ENCODE measurements around the gene HNRNPUL1.
A peak's percentile ranks its signal among the peaks of the same experiment; 100 is the strongest.
"Not testable (repeated sequence)": the region's sequence is repeated elsewhere in the genome, so short reads cannot be mapped to it uniquely, and the experiment has no call there.

The HNRNPUL1 gene

DNA sequence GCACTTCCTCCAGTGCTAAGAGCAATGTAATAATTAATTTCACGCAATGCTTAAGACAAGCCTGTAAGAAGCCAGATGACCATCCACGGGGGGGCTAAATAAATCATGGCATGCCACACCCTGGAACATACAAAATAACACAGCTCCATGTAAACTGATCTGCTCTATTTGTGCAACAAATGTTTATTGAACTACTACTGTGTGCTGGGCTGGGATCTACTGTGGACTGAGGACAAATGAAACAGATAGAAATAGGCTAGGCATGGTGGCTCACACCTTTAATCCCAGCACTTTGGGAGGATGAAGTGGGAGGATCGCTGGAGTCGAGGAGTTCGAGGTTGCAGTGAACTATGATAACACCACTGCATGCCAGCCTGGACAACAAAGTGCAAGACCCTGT is 68.3 kb downstream of the HNRNPUL1 start:
- H3K4me3 ChIP-seq (ENCODE audit: low read depth, low read length): no peak overlapping the region
- TF ChIP-seq, protein P1, sequence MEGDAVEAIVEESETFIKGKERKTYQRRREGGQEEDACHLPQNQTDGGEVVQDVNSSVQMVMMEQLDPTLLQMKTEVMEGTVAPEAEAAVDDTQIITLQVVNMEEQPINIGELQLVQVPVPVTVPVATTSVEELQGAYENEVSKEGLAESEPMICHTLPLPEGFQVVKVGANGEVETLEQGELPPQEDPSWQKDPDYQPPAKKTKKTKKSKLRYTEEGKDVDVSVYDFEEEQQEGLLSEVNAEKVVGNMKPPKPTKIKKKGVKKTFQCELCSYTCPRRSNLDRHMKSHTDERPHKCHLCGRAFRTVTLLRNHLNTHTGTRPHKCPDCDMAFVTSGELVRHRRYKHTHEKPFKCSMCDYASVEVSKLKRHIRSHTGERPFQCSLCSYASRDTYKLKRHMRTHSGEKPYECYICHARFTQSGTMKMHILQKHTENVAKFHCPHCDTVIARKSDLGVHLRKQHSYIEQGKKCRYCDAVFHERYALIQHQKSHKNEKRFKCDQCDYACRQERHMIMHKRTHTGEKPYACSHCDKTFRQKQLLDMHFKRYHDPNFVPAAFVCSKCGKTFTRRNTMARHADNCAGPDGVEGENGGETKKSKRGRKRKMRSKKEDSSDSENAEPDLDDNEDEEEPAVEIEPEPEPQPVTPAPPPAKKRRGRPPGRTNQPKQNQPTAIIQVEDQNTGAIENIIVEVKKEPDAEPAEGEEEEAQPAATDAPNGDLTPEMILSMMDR (conservative IDR thresholded peaks at IDR 0.05; ENCODE audit: low read depth, low read length): no peak
- DNase-seq (ENCODE audit: low read depth): no peak

DNA sequence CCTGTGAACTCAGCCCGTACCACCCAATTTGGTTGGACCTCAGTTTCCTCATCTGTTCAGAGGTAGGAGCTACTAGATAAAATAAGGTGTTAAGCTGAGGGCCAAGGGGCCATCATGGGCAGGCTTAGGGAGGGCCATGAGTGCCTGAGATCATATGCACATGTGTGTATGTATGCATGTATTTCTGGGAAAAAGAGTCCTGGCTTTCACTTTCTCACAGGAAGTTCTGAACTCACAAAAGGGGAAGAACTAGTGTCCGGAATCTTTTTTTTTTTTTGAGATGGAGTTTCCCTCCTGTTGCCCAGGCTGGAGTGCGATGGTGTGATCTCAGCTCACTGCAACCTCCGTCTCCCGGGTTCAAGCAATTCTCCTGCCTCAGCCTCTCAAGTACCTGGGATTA is 70.6 kb downstream of the HNRNPUL1 start:
- DNase-seq (ENCODE audit: low read depth): no peak
- H3K4me3 ChIP-seq (ENCODE audit: low read depth, low read length): no peak overlapping the region
- TF ChIP-seq, protein P1 (conservative IDR thresholded peaks at IDR 0.05; ENCODE audit: low read depth, low read length): no peak

DNA sequence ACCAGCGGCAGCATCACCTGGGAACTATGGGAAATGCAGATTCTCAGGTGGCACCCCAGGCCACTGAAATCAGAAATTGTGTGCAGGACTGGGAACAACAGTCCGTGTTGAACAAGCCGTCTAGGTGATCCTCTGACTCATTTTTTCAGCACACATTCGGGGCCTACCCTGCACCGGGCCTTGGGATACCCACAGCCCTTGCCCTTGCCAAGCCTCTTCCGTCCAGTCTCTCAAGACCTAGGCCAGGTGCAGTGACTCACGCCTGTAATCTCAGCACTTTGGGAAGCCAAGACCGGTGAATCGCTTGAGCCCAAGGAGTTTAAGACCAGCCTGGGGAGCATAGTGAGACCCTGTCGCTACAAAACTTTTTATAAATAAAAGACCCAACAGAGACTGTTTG is 71.3 kb downstream of the HNRNPUL1 start:
- H3K4me3 ChIP-seq (ENCODE audit: low read depth, low read length): no peak overlapping the region
- TF ChIP-seq, protein P1 (conservative IDR thresholded peaks at IDR 0.05; ENCODE audit: low read depth, low read length): no peak
- no peak for DNase-seq (ENCODE audit: low read depth)

DNA sequence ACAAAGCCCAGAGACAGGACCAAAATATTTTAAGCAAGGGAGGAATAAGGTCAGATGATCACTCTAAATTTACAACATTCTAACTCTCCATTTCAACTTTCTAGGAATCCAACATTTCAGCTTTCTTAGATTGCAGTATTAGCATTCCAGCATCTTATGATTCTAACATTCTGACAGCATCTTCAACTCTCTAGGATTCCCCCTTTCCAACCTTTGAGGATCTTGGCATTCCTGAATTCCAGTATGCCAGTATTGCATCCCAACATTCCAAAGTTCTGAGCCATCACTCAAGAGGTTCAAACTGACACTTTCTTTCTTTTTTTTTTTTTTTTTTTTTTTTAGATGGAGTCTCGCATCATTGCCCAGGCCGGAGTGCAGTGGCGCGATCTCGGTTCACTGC is 75.8 kb downstream of the HNRNPUL1 start:
- no peak for DNase-seq (ENCODE audit: low read depth)
- H3K4me3 ChIP-seq (ENCODE audit: low read depth, low read length): no peak overlapping the region
- TF ChIP-seq, protein P1 (conservative IDR thresholded peaks at IDR 0.05; ENCODE audit: low read depth, low read length): no peak

DNA sequence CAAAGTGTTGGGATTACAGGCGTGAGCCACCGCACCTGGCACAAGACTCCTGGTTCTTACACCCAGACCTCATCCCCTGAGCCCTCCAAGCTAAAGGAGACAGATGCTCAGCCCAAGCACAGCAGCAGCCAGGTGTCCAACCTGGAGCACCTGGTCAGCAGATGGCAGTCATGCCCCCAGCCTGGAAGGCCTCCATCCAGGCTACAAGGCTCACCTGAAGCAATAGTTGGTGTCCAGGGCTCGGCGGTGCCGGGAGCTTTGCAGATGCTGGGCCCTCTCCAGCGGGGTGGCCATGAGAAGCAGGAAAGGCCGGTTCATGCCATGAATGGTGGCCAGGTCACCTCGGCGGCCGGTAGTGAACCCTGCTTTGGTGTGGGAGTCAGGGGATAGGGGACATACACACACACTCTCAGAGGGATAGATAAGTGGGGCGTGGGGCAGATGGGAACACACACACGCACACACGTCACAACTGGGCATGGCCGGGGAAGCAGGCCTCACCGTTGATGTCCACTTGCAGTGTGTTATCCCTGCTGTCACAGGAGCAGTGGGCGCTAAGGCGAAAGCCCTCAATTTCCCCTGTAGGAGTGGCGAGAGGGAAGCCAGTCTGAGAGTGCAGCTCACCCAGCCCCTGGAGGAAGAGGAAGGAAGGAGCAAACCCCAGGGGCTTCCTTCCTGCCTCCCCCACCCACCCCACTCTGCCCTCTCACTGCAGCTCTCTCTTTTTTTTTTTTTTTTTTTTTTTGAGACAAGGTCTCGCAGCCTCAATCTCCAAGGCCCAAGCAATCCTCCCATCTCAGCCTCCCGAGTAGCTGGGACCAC is 77.7 kb downstream of the HNRNPUL1 start:
- TF ChIP-seq, protein P1 (conservative IDR thresholded peaks at IDR 0.05; ENCODE audit: low read depth, low read length): no peak
- no peak overlapping the region for H3K4me3 ChIP-seq (ENCODE audit: low read depth, low read length)
- no peak for DNase-seq (ENCODE audit: low read depth)

DNA sequence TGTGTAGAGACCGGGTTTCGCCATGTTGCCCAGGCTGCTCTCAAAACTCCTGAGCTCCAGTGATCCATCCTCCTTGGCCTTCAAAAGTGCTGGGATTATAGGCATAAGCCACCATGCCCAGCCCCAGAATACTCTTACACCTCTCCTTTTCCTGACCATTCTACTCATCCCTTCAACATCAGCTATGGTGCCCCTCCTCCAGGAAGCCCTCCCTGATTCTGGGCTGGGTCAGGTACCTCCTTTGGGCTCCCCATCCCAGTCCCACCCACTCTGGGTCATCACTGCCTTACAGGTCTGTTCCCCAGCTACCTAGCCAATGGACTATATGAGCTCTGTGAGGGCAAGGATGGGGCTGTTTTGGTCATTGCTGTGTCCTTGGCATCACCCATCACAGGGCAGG is 80.0 kb downstream of the HNRNPUL1 start:
- no peak overlapping the region for H3K4me3 ChIP-seq (ENCODE audit: low read depth, low read length)
- TF ChIP-seq, protein P1 (conservative IDR thresholded peaks at IDR 0.05; ENCODE audit: low read depth, low read length): no peak
- DNase-seq (ENCODE audit: low read depth): no peak

DNA sequence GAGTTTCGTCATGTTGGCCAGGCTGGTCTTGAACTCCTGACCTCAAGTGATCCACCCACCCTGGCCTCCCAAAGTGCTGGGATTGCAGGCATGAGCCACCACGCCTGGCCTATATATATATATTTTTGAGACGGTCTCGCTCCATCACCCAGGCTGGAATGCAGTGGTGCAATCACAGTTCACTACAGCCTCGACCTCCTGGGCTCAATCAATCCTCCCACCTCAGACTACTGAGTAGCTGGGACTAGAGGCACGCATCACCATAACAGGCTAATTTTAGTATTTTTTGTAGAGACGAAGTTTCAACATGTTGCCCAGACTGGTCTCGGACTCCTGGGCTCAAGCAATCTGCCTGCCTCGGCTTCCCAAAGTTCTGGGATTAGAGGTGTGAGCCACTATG is 82.7 kb downstream of the HNRNPUL1 start:
- DNase-seq (ENCODE audit: low read depth): peak; percentile 42
- not testable (repeated sequence) for H3K4me3 ChIP-seq (ENCODE audit: low read depth, low read length)
